Measurements from ENCODE around the gene RASGRF1.
"Not testable (repeated sequence)": the region's sequence is repeated elsewhere in the genome, so short reads cannot be mapped to it uniquely, and the experiment has no call there.

Gene RASGRF1

GRCh38 chr15:79036323-79036722 lies 54.3 kb downstream of the RASGRF1 start:
- DNase-seq (ENCODE audit: low spot score), result no peak

- DNase-seq (ENCODE audit: low spot score), result no peak
Measured at GRCh38 chr15:79035814-79036213, 54.8 kb downstream of the RASGRF1 start.

DNA sequence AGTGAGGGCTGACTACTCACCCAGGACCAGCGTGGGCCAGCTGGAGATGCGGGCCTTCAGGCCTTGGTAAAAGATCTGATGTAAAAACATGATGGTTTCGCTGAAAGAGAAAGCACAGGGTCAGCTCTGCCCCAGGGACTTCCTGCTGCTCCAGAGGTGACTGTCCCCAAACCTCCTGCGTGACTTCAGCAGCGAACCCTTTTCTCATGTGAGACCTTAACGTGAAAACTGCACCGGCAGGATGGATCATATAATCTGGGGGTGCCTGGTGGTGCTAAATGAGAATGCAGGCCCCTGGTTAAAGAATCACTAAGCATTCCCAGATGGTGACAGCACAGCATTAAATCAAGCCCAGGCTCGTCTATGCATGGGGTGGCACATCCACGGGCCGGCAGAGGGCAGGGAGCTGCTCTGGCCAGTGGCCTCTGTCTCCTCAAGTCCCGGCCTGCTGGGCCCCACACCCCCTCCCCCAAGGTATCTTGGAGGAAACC lies 55.4 kb downstream of the RASGRF1 start:
- DNase-seq (ENCODE audit: low spot score), result no peak

- no peak for DNase-seq (ENCODE audit: low spot score)
Measured at GRCh38 chr15:79034284-79034683, 56.3 kb downstream of the RASGRF1 start.

- DNase-seq (ENCODE audit: low spot score), result no peak
Measured at GRCh38 chr15:79032656-79033055, 57.9 kb downstream of the RASGRF1 start.

GRCh38 chr15:79031821-79032220 lies 58.8 kb downstream of the RASGRF1 start:
- DNase-seq (ENCODE audit: low spot score), result no peak

GRCh38 chr15:79031201-79031600 lies 59.4 kb downstream of the RASGRF1 start:
- DNase-seq (ENCODE audit: low spot score), result no peak

- no peak for DNase-seq (ENCODE audit: low spot score)
Measured at GRCh38 chr15:79030470-79030869, 60.1 kb downstream of the RASGRF1 start.

GRCh38 chr15:79028411-79028964 lies 62.1 kb downstream of the RASGRF1 start:
- DNase-seq (ENCODE audit: low spot score), result peak; percentile 68

- DNase-seq (ENCODE audit: low spot score), result no peak
Measured at GRCh38 chr15:79027532-79028410, 62.8 kb downstream of the RASGRF1 start.

DNA sequence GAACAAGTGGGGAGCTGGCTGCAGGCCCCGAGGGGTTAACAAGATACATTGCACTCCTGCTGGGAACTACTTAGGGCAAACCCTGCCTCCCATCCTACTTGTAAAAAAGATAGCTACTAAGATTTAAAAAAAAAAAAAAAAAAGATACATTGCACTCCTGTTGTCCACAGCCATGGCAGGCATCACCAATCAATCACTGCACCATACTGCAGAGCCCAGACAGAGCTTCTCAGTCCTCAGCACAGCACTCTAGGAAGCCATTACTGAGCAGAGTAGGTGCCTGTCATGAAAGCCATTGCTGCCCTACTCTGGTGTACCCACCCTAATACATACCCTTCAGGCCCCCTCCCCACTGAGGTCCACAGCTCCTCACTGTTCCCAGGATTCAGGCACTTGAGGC lies 64.8 kb downstream of the RASGRF1 start:
- no peak for DNase-seq (ENCODE audit: low spot score)

- no peak for DNase-seq (ENCODE audit: low spot score)
Measured at GRCh38 chr15:79025201-79025600, 65.4 kb downstream of the RASGRF1 start.

GRCh38 chr15:79024493-79024892 lies 66.1 kb downstream of the RASGRF1 start:
- not testable (repeated sequence) for DNase-seq (ENCODE audit: low spot score)

DNA sequence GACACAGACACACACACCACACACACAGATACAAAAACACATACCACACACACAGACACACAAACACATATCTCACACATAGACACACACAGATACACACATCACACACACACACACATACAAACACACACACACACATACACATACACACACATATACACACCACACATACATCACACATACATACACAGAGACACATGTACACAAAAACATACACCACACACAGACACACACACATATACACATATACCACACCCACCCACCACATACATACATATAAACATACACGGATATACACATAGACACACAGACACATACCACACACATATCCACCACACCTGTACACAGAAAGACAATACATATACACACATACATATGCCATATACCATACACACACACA lies 66.7 kb downstream of the RASGRF1 start:
- no peak for DNase-seq (ENCODE audit: low spot score)

DNA sequence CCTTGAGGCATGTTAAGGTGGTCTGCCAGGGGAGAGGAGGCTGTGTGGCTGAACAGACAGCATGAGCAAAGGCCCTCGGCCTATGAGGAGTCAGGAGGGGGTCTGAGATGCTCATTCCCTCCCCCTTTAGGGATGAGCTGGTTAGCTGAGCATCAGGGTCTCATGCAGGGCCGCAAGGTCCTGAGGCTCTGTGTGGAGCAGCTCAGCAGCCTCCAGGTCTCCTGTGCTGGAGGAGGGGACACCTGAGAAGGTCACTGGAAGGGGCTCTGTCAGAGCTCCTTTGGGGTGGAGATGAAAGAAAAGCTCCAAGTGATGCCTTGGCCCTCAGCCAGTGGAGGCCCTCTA lies 67.1 kb downstream of the RASGRF1 start:
- DNase-seq (ENCODE audit: low spot score), result no peak

- DNase-seq (ENCODE audit: low spot score), result no peak
Measured at GRCh38 chr15:79018960-79019359, 71.6 kb downstream of the RASGRF1 start.

DNA sequence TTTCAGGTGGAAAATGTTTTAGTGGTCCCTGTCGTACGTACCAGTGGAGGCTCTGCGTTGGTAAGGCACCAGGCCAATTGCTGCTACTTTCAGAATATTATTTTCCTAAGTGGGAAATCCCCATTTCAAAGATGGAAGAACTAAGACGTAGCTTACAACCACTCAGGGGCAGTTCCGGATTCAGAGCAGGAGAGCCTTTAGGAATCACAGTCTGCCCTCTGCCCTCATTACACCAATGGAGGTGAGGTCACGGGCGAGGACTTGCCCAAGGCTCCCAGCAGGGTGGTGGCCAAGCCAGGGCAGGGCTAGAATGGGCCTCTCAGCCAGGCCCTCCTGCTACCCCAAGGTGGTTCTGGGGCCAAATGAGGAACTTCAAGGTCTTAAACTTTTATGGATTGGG lies 72.6 kb downstream of the RASGRF1 start:
- DNase-seq (ENCODE audit: low spot score), result no peak

GRCh38 chr15:79016527-79017170 lies 73.9 kb downstream of the RASGRF1 start:
- DNase-seq (ENCODE audit: low spot score), result no peak

GRCh38 chr15:79015416-79015815 lies 75.2 kb downstream of the RASGRF1 start:
- no peak for DNase-seq (ENCODE audit: low spot score)

DNA sequence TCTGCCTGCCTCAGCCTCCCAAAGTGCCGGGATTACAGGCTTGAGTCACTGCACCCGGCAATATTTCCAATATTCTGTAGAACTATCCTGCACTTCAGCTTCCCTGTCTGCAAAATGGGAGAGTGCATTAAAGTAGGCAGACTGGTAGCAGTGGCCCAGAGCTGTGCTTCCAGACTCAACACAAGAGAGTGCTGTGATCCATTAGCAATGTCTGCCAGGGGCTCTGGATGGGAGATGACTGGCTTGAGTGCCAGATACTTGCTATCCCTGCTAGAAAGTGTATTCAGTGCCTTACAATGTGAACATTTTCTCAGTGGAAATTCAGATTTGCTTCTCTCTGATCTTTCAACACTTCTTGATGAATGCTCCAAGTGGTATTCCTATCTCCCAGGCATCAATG lies 80.3 kb downstream of the RASGRF1 start:
- no peak for DNase-seq (ENCODE audit: low spot score)

DNA sequence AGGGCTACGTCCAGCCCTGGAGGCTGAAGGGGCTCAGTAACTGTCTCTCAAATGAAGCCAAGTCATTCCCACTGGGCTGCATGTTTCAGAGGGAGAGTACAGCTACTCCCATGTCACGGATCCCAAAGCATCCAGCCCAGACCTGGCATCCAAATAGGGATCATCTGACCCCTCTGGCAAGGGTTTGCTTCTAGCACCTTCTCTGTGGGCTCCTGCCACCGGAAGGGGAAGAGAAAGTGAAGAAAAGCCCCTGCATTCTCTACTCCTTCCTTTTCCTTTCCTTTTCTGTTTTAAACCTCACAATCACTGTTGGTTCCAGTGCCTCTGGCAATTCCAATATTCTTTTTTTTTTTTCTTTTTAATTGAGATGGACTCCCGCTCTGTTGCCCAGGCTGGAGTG lies 81.2 kb downstream of the RASGRF1 start:
- DNase-seq (ENCODE audit: low spot score), result no peak

DNA sequence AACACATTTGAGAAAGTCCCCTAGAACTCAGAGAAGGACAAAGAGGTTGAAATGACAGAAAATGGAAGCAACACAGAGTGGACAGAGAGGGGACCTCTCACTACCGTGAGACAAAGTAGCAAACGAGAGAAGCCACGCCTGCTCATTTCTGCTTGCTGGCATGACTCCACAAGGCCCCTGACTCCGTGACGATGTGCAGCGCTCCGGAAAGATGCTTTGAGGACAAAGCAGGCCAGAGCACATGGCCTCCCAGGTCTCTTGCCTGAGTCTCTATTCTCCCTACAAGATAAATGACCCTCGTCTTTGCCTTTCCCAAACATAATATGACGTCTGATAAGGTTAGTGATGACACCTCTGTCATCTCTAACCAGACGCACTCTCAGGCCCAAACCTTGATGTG lies 81.9 kb downstream of the RASGRF1 start:
- DNase-seq (ENCODE audit: low spot score), result no peak

DNA sequence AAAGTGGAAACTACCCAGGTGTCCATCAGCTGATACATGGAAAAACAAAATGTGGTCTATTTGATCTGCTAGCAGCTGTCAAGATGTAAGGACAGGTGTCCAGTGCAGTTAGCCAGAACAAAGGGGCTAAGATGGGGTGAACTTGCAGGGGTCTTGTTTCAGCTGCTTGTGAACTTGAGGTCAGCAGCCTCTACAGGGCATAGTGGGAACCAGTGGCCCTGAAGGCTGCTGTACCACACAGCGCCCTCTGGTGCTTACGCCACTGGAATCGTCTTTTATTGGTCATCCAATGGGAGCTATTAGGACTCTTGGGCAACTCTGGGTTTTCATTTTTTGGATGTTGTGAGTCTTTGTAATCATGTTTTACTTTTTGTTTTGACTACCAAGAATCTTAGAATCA lies 83.5 kb downstream of the RASGRF1 start:
- peak; percentile 60 for DNase-seq (ENCODE audit: low spot score)

Data from AG20443 (cell line).